Central memory CD4-positive, alpha-beta T cell (primary cell): Measurements from ENCODE around the gene WDR17.
A peak's percentile ranks its signal among the peaks of the same experiment; 100 is the strongest.

Experiments used
- DNase-seq: peaks from one replicate; pipeline ENCODE4 v3.0.0; 2022
- total RNA-seq, 3 experiments: gene quantifications; one replicate each; lab custom pipeline; 2026; lab: John Stamatoyannopoulos, UW

WDR17 gene
- 2.2 to 7.9 (median 5.4) reads per million in 3 experiments for total RNA-seq

GRCh38 chr4:176065435-176066291, at the start of gene WDR17:
TSS of gene WDR17 (plus strand) at chr4:176065841. CDS start at chr4:176111581, 45,740 bp downstream.
- peak; percentile 53 for DNase-seq

- DNase-seq = no peak
Observed at GRCh38 chr4:176016601-176017000, 49.0 kb upstream of the WDR17 start.

GRCh38 chr4:176020481-176021085, 45.1 kb upstream of the WDR17 start:
- DNase-seq = no peak

GRCh38 chr4:176030391-176030790, 35.2 kb upstream of the WDR17 start:
- no peak for DNase-seq

GRCh38 chr4:176031922-176032321, 33.7 kb upstream of the WDR17 start:
- no peak for DNase-seq

- no peak for DNase-seq
Observed at GRCh38 chr4:176032454-176032853, 33.2 kb upstream of the WDR17 start.

- DNase-seq = no peak
Observed at GRCh38 chr4:176034499-176034898, 31.1 kb upstream of the WDR17 start.

GRCh38 chr4:176034936-176035335, 30.7 kb upstream of the WDR17 start:
- no peak for DNase-seq

GRCh38 chr4:176036585-176037205, 28.9 kb upstream of the WDR17 start:
- no peak for DNase-seq

GRCh38 chr4:176038789-176039188, 26.9 kb upstream of the WDR17 start:
- DNase-seq = no peak

GRCh38 chr4:176042195-176042594, 23.4 kb upstream of the WDR17 start:
- no peak for DNase-seq

- DNase-seq = no peak
Observed at GRCh38 chr4:176043838-176044588, 21.6 kb upstream of the WDR17 start.

- DNase-seq = no peak
Observed at GRCh38 chr4:176044589-176044951, 21.1 kb upstream of the WDR17 start.

GRCh38 chr4:176048631-176049030, 17.0 kb upstream of the WDR17 start:
- no peak for DNase-seq

- DNase-seq = no peak
Observed at GRCh38 chr4:176052744-176053143, 12.9 kb upstream of the WDR17 start.

GRCh38 chr4:176053785-176054184, 11.9 kb upstream of the WDR17 start:
- no peak for DNase-seq

- no peak for DNase-seq
Observed at GRCh38 chr4:176054942-176055341, 10.7 kb upstream of the WDR17 start.

- no peak for DNase-seq
Observed at GRCh38 chr4:176063718-176064117, 1.9 kb upstream of the WDR17 start.

GRCh38 chr4:176064539-176064938, 1.1 kb upstream of the WDR17 start:
- DNase-seq = no peak

GRCh38 chr4:176066757-176067156, 1.1 kb downstream of the WDR17 start:
- DNase-seq = no peak

GRCh38 chr4:176077561-176077960, 11.9 kb downstream of the WDR17 start:
- no peak for DNase-seq

GRCh38 chr4:176084769-176085168, 19.1 kb downstream of the WDR17 start:
- DNase-seq = no peak

GRCh38 chr4:176090115-176090514, 24.5 kb downstream of the WDR17 start:
- DNase-seq = no peak
